ENCODE results near the gene RANBP9.

The RANBP9 gene

GRCh38 chr6:13653296-13653695 is 58.3 kb downstream of the RANBP9 start:
- no peak for DNase-seq (ENCODE audit: low read depth)

GRCh38 chr6:13649393-13649792 is 62.2 kb downstream of the RANBP9 start:
- no peak for DNase-seq (ENCODE audit: low read depth)

DNA sequence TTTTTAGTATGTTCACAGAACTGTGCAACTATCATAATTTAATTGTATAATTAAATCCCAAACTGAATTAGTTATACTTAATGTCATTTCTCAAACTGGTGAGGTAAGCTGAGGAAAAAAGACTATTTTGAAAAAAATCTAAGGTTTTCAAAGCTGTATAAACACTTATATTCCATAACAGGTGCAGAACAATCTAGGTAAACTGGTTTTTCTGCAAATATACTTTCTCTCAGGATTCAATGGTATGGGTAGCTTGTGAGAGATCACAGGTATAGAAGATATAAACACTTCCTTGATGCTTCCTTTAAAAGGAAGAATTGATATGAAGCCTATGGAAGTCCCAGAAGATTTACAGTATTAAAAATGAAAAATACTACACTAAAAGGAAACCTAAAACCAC is 62.8 kb downstream of the RANBP9 start:
- DNase-seq (ENCODE audit: low read depth) = no peak

DNA sequence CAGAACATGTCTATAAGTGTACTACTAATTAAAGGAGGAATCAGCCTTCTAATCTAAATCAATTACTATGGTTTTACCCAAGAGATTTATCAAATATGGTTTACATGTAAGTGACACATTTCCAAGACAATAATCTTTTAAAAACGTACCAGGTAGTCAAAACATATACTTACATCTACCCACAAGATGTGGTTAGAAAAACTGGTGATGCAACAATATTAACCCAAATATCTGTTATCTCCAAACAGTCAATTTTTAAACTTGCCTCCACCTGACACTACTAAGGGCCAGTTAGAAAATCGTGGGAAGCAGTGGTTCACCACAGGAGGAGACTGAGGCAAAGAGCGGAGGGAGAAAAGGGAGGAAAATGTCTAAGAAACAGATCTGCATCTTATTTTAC is 68.5 kb downstream of the RANBP9 start:
- DNase-seq (ENCODE audit: low read depth) = no peak

DNA sequence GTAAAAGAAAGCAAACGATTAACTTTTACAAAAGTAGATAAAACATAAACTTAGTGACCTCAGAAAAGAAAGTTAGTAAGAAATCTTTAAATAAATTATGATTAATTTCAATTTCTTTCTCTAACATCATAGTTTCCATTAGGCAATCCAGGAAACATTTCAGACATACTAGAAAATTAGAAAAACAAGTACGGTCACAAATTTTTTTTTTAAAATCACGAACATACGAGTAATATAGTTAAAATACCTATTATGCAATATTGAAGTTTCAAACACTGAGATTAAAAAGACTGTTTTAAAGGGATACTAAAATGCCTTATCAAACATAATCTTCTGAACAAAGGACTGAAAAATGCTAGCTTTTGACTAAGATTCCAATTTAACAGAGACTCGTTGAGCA is 70.3 kb downstream of the RANBP9 start:
- DNase-seq (ENCODE audit: low read depth) = no peak

GRCh38 chr6:13638626-13639025 is 73.0 kb downstream of the RANBP9 start:
- DNase-seq (ENCODE audit: low read depth) = no peak

- no peak for DNase-seq (ENCODE audit: low read depth)
These were observed 73.6 kb downstream of the RANBP9 start for GRCh38 chr6:13638014-13638413.

- no peak for DNase-seq (ENCODE audit: low read depth)
These were observed 75.5 kb downstream of the RANBP9 start for GRCh38 chr6:13635948-13636658.

GRCh38 chr6:13633343-13633742 is 78.3 kb downstream of the RANBP9 start:
- no peak for DNase-seq (ENCODE audit: low read depth)

GRCh38 chr6:13630499-13630898 is 81.1 kb downstream of the RANBP9 start:
- no peak for DNase-seq (ENCODE audit: low read depth)

DNA sequence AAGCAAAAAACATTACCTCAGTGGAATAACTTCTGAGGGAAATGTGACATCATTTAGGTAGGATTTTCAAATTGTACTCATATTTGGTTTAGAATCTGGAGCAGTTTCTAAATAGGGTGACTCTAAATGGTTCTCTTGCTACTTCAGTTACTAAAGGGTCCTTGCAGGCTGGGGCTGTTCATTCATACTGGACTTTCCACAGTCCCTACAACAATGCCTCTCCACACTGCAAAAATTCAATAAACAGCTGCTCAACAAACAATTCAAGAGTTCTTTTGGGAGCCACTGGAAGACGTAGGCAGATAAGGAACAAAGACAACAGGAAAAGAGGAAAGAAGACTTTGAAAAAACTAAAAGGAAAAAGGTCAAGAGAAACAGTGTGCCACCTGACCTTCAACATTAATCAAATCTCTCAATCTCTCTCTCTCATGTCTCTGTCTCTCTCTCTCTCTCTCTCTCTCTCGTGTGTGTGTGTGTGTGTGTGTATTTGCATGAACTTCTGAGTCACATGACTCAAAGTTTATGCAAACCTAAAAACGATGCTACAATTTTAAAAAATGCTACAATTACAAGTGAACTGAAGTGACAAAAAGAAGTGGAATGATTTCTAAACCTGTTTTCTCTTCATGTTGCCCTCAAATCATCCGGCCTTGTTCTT is 82.0 kb downstream of the RANBP9 start:
- no peak for DNase-seq (ENCODE audit: low read depth)

DNA sequence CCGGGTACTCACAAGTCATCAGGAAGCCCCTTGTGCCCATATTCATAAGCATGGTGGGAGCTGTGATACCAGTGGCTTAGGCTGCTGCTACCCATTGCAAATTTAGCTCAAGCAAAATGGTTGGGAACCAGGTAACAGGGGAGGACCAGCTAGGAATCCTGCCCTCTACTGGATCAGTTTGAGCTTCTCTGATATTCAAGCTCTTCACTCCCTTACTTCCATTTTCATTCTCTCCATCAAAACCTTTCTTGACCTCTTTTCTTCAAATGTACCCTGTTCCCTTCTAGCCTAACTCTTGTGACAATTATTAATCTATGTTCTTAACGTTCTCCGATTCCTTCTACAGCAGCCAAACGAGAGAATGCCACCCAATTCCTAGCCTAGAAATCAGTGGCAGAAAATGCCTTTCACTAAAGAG is 86.8 kb downstream of the RANBP9 start:
- no peak for DNase-seq (ENCODE audit: low read depth)

DNA sequence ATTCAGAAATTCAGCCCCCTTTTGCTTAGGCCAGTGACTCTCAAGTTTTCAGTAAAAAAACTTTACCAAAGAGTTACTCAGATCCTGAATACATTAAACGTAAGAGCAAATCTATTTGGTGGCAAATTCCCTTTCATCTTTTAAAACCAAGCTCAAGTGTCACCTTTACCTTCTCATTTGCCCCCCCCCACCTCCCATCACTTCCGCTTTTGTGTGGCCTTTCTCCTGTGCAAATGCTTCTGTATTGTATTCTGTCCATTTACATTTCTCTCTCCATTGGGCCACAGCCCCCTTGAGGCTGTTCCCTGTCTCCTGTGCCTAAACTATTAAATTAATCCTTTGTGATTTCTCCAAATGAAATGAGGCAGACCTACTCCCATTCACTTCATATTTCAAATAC is 94.6 kb downstream of the RANBP9 start:
- DNase-seq (ENCODE audit: low read depth) = no peak

DNA sequence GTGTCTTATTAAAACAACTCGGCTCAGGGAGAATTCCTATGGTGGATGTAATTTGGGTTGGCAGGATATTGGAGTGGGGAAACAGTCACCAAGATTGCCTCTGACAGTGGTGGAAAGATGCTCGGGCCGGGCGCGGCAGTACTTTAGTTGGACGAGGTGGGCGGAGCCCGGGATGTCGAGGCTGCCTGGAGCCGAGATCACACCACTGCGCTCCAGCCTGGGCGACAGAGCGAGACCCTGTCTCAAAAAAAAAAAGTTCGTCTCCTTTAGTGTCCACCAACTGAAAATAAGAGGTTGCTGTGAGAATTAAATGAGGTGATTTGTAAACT is 95.9 kb downstream of the RANBP9 start:
- peak; percentile 3 for DNase-seq (ENCODE audit: low read depth)

DNA sequence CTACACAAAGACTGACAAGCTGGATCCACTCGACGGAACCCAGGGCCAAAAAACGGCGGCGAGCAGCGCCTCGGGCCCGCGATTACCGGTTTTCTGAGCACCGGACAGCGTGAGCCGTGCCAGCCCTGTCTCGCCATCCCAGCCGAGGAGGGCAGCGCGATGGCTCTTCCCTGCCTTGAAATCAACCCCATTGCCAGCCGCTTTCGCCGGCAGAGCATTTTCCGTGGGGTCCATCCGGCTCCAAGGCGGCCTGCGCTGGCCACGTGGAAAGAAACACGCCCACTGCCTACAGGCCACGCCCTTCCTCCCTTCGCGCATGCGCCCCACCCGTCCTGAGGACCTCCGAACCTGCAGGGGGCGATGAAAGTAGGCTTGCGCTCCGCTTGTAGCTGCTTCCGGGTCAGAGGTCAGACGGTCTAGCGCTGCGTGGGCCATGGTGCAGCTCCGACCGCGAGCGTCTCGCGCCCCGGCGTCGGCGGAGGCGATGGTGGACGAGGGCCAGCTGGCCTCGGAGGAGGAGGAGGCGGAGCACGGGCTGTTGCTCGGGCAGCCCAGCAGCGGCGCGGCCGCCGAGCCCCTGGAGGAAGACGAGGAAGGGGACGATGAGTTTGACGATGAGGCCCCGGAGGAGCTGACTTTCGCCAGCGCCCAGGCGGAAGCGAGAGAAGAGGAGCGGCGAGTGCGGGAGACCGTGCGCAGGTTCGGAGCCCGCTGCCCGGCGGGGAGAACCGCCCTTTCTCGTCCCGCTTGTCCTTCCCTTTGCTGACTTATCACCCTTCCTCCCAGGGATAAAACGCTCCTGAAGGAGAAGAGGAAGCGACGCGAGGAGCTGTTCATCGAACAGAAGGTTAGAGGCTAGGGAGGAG is 96.5 kb downstream of the RANBP9 start, which contains the start of gene NOL7:
Gene NOL7 (plus strand): TSS at position 410 of the 866 bp plus-strand sequence. CDS start 24 bp downstream, at position 434.
- DNase-seq (ENCODE audit: low read depth) = peak; percentile 99

- DNase-seq (ENCODE audit: low read depth) = no peak
These were observed 97.3 kb downstream of the RANBP9 start for GRCh38 chr6:13614126-13614925.

- DNase-seq (ENCODE audit: low read depth) = no peak
These were observed 98.5 kb downstream of the RANBP9 start for GRCh38 chr6:13613029-13613594.

DNA sequence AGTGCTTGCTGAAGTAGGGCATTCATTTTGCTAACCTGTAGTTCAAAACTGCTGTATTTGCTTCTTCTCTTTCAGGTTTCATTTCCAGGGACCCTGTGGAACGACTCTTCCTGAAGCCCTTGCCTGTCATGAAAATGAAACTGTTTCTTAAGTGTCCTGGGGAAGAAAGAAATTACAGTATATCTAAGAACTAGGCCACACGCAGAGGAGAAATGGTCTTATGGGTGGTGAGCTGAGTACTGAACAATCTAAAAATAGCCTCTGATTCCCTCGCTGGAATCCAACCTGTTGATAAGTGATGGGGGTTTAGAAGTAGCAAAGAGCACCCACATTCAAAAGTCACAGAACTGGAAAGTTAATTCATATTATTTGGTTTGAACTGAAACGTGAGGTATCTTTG is 99.9 kb downstream of the RANBP9 start:
- no peak for DNase-seq (ENCODE audit: low read depth)

DNA sequence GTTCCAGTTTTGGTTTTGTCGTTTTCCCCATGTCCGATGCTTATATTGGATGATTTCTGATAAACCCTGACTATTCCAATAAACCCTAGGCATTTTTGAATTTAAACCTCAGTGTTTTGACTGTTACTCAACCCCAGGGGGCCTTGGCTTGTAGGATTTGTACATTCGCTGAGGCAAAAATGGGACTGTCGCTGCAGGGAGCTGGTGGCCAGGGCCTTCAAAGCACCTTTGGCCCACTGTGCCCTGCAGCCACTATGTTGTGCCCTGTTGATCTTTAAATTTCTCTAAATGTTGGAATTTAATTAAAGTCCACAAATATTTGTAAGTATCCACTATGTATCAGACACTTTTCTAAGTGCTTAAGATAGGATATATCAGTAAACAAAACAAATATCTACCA is 106.0 kb downstream of the RANBP9 start:
- DNase-seq (ENCODE audit: low read depth) = no peak

DNA sequence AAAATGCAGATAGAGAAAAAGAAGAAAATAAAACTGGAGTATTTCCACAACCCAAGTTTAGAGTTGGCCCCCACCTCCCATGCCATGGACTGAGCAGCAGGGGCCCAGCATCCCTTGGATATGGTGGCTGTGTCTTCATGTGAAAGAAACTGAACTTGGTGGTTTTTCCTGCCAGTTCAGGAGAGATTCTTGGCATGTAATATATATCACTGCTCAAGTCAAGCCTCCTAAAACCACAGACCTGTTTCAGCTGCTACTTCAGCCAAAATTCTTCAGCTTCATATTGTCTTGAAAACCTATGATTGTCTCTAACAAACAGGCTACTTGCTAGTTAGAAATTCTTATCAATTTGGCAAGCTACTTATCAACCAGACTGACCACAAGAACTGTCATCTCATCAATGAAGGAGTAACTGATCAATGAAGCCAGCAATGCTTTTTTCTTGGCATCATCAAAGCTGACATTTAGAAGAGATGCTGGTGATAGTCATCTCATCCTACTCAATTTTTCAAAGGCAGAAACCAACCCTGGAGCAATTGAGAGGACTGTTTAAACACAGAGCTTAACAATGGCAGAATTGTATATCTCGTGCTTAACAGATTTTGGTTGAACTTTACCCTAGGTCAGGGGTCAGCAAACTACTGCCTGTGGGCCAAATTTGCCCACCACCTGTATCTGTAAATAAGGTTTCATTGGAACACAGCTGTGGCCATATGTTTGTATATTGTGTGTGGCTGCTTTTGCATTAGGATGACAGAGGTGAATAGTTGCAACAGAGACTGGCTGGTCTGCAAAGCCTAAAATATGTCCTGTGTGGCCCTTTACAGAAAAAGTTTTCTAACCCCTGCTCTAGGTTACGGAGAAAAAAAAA is 106.9 kb downstream of the RANBP9 start:
- no peak for DNase-seq (ENCODE audit: low read depth)

GRCh38 chr6:13604135-13604534 is 107.5 kb downstream of the RANBP9 start:
- DNase-seq (ENCODE audit: low read depth) = no peak
